Activated CD8-positive, alpha-beta memory T cell treated with anti-CD3 and anti-CD28 coated beads for 1 hour (primary cell): ENCODE measurements around the gene TRIM10.
"Not testable (repeated sequence)": the region's sequence is repeated elsewhere in the genome, so short reads cannot be mapped to it uniquely, and the experiment has no call there.

Experiments
- DNase-seq, 2 donors: peaks; one replicate each; pipeline ENCODE4 v3.0.0-alpha.2; 2020; ENCODE audit warnings: low read depth in 1 of 2; ENCODE audit errors: extremely low read depth in 1 of 2

Gene TRIM10

GRCh38 chr6:30130887-30131862 lies 29.8 kb downstream of the TRIM10 start:
- DNase-seq: peak; percentile 31 to 42

GRCh38 chr6:30130179-30130679 lies 30.8 kb downstream of the TRIM10 start:
- no peak for DNase-seq

GRCh38 chr6:30129265-30130178 lies 31.5 kb downstream of the TRIM10 start:
- no peak for DNase-seq

GRCh38 chr6:30127238-30128093 lies 33.5 kb downstream of the TRIM10 start:
- DNase-seq: no peak

- no peak for DNase-seq
Observed at GRCh38 chr6:30122515-30122914, 38.5 kb downstream of the TRIM10 start.

- no peak for DNase-seq
Observed at GRCh38 chr6:30121446-30122366, 39.3 kb downstream of the TRIM10 start.

GRCh38 chr6:30118691-30119090 lies 42.3 kb downstream of the TRIM10 start:
- not testable (repeated sequence) for DNase-seq

GRCh38 chr6:30116724-30117123 lies 44.3 kb downstream of the TRIM10 start:
- no peak for DNase-seq

- no peak for DNase-seq
Observed at GRCh38 chr6:30113841-30114240, 47.2 kb downstream of the TRIM10 start.

- DNase-seq: no peak
Observed at GRCh38 chr6:30113003-30113759, 47.8 kb downstream of the TRIM10 start, which contains the start of gene TRIM31. Gene TRIM31 (minus strand): TSS chr6:30113090. CDS start chr6:30112805, 285 bp downstream.

GRCh38 chr6:30112402-30112994 lies 48.5 kb downstream of the TRIM10 start:
- no peak for DNase-seq

GRCh38 chr6:30111266-30111856 lies 49.6 kb downstream of the TRIM10 start:
- no peak for DNase-seq

GRCh38 chr6:30104661-30105060 lies 56.4 kb downstream of the TRIM10 start:
- no peak for DNase-seq

- no peak for DNase-seq
Observed at GRCh38 chr6:30103872-30104179, 57.2 kb downstream of the TRIM10 start.

GRCh38 chr6:30102970-30103871 lies 57.8 kb downstream of the TRIM10 start:
- DNase-seq: peak; percentile 57 to 63

GRCh38 chr6:30102414-30102969 lies 58.5 kb downstream of the TRIM10 start:
- DNase-seq: no peak
